Smooth muscle cell of the brain vasculature (primary cell): ENCODE results near the gene POU3F2.

ENCODE experiments used
- DNase-seq: peaks from one replicate; pipeline ENCODE4 v3.0.0-alpha.2; 2012; ENCODE audit warnings: low read depth, low spot score

POU3F2 gene

GRCh38 chr6:98843271-98844243 lies 9.2 kb downstream of the POU3F2 start:
- DNase-seq: no peak

- no peak for DNase-seq
Observed at GRCh38 chr6:98844244-98845210, 10.2 kb downstream of the POU3F2 start.

- DNase-seq: peak; percentile 57
Observed at GRCh38 chr6:98845211-98846020, 11.0 kb downstream of the POU3F2 start.

GRCh38 chr6:98846021-98846380 lies 11.6 kb downstream of the POU3F2 start:
- no peak for DNase-seq

- no peak for DNase-seq
Observed at GRCh38 chr6:98847416-98847778, 13.0 kb downstream of the POU3F2 start.

- no peak for DNase-seq
Observed at GRCh38 chr6:98847779-98848538, 13.6 kb downstream of the POU3F2 start.

- DNase-seq: no peak
Observed at GRCh38 chr6:98848539-98849242, 14.3 kb downstream of the POU3F2 start.

GRCh38 chr6:98864497-98864896 lies 30.1 kb downstream of the POU3F2 start:
- no peak for DNase-seq

- DNase-seq: no peak
Observed at GRCh38 chr6:98871057-98871456, 36.7 kb downstream of the POU3F2 start.

GRCh38 chr6:98871821-98872220 lies 37.4 kb downstream of the POU3F2 start:
- DNase-seq: no peak

- no peak for DNase-seq
Observed at GRCh38 chr6:98875375-98875774, 41.0 kb downstream of the POU3F2 start.

- DNase-seq: no peak
Observed at GRCh38 chr6:98877250-98877649, 42.9 kb downstream of the POU3F2 start.

- no peak for DNase-seq
Observed at GRCh38 chr6:98880486-98880885, 46.1 kb downstream of the POU3F2 start.

GRCh38 chr6:98885330-98885729 lies 51.0 kb downstream of the POU3F2 start:
- DNase-seq: no peak

- no peak for DNase-seq
Observed at GRCh38 chr6:98887650-98888049, 53.3 kb downstream of the POU3F2 start.
